ENCODE measurements around the gene RANBP3L. TPM values are rescaled to one million over a fixed set of nuclear protein-coding genes. Genes with fewer than 3 reads are reported as not detected.
"Not testable (repeated sequence)": the region's sequence is repeated elsewhere in the genome, so short reads cannot be mapped to it uniquely, and the experiment has no call there.

RANBP3L gene
- polyA plus RNA-seq, 5 donors: 0.73 to 2.8 (median 1.7) TPM

GRCh38 chr5:36214436-36214835 lies 87.3 kb downstream of the RANBP3L start:
- DNase-seq: no peak

- DNase-seq: no peak
Observed at GRCh38 chr5:36209664-36210063, 92.0 kb downstream of the RANBP3L start.

GRCh38 chr5:36208786-36209185 lies 92.9 kb downstream of the RANBP3L start:
- DNase-seq: no peak

GRCh38 chr5:36206913-36207312 lies 94.8 kb downstream of the RANBP3L start:
- DNase-seq: no peak

GRCh38 chr5:36205329-36205728 lies 96.4 kb downstream of the RANBP3L start:
- no peak for DNase-seq

GRCh38 chr5:36202521-36202961 lies 99.2 kb downstream of the RANBP3L start:
- no peak for DNase-seq

GRCh38 chr5:36200513-36200912 lies 101.2 kb downstream of the RANBP3L start:
- no peak for DNase-seq

GRCh38 chr5:36199620-36200019 lies 102.1 kb downstream of the RANBP3L start:
- no peak for DNase-seq

GRCh38 chr5:36198783-36199182 lies 102.9 kb downstream of the RANBP3L start:
- not testable (repeated sequence) for DNase-seq

Other genes starting within 250 kb of the RANBP3L start
- gene UGT3A2, start 235.0 kb downstream of the RANBP3L start, polyA plus RNA-seq (ENCODE audit: insufficient read depth in 1 of 5, insufficient read length in 5 of 5, low replicate concordance in 1 of 5): under 1 TPM; 0.06 to 0.13 (median 0.09) TPM
- 10 to 100 TPM in 4 of 5 donors, 1 to 10 TPM in 1; 7.6 to 11.9 (median 11.9) TPM for gene LMBRD2, start 150.0 kb downstream of the RANBP3L start, polyA plus RNA-seq (ENCODE audit: insufficient read depth in 1 of 5, insufficient read length in 5 of 5, low replicate concordance in 1 of 5)
- 10 to 100 TPM; 39.7 to 63.6 (median 52.2) TPM for gene SKP2, start 149.8 kb downstream of the RANBP3L start, polyA plus RNA-seq (ENCODE audit: insufficient read depth in 1 of 5, insufficient read length in 5 of 5, low replicate concordance in 1 of 5)
- 10 to 100 TPM; 32.9 to 55.1 (median 52.6) TPM for gene NADK2, start 60.0 kb downstream of the RANBP3L start, polyA plus RNA-seq (ENCODE audit: insufficient read depth in 1 of 5, insufficient read length in 5 of 5, low replicate concordance in 1 of 5)